ENCODE data around the gene APPBP2.
"Not testable (repeated sequence)": the region's sequence is repeated elsewhere in the genome, so short reads cannot be mapped to it uniquely, and the experiment has no call there.

Gene APPBP2, protein sequence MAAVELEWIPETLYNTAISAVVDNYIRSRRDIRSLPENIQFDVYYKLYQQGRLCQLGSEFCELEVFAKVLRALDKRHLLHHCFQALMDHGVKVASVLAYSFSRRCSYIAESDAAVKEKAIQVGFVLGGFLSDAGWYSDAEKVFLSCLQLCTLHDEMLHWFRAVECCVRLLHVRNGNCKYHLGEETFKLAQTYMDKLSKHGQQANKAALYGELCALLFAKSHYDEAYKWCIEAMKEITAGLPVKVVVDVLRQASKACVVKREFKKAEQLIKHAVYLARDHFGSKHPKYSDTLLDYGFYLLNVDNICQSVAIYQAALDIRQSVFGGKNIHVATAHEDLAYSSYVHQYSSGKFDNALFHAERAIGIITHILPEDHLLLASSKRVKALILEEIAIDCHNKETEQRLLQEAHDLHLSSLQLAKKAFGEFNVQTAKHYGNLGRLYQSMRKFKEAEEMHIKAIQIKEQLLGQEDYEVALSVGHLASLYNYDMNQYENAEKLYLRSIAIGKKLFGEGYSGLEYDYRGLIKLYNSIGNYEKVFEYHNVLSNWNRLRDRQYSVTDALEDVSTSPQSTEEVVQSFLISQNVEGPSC

GRCh38 chr17:60525685-60526514, at the start of gene APPBP2:
Gene APPBP2, minus strand, starts transcription at chr17:60526242. Its CDS starts 311 bp downstream, at chr17:60525931.
- in situ Hi-C loops (cut with MboI; ENCODE audit: low sequenced_read_pairs) = no loop called here

GRCh38 chr17:60573236-60574051, 47.4 kb upstream of the APPBP2 start:
- in situ Hi-C loops (cut with MboI; ENCODE audit: low sequenced_read_pairs) = no loop called here

GRCh38 chr17:60565233-60565632, 39.2 kb upstream of the APPBP2 start:
- in situ Hi-C loops (cut with MboI; ENCODE audit: low sequenced_read_pairs) = no loop called here

DNA sequence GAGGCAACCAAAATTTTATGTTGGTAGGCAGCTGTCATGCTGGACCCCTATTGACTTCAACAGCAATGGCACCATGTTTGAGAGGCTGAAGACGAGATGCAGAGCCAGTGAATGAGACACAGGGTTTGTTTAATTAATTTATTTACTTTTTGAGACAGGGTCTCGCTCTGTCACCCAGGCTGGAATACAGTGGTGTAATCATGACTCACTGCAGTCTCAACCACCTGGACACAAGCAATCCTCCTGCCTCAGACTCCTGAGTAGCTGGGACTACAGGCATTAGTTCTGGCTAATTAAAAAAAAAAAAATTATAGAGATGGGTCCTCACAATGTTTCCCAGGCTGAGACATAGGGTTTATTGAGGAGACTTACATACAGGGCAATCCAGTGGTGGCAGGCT, 37.7 kb upstream of the APPBP2 start:
- in situ Hi-C loops (cut with MboI; ENCODE audit: low sequenced_read_pairs) = no loop called here

DNA sequence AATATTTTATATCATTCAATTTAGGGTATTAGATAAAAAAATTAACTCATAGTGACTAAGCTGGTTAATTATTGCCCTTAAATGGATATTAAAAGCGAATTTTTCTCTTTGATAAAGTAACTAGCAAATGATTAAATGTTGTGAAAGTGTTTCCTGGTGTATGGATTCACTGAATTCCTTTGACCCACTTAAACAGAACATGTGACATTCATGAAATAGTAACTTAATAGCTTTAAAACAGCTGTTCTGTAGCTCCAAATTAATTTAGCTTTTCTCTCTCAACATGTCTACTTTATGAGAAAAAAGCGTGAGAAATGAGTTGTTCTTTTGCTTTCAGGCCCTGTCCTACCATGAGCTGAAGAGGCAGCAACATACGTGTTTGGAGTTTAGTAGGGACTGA, 36.4 kb upstream of the APPBP2 start:
- in situ Hi-C loops (cut with MboI; ENCODE audit: low sequenced_read_pairs) = no loop called here

- in situ Hi-C loops (cut with MboI; ENCODE audit: low sequenced_read_pairs) = no loop called here
These were observed 34.8 kb upstream of the APPBP2 start for GRCh38 chr17:60560860-60561257.

- in situ Hi-C loops (cut with MboI; ENCODE audit: low sequenced_read_pairs) = no loop called here
These were observed 34.2 kb upstream of the APPBP2 start for GRCh38 chr17:60559995-60560859.

- in situ Hi-C loops (cut with MboI; ENCODE audit: low sequenced_read_pairs) = no loop called here
These were observed 33.6 kb upstream of the APPBP2 start for GRCh38 chr17:60559659-60559994.

GRCh38 chr17:60557805-60558204, 31.8 kb upstream of the APPBP2 start:
- in situ Hi-C loops (cut with MboI; ENCODE audit: low sequenced_read_pairs) = no loop called here

- in situ Hi-C loops (cut with MboI; ENCODE audit: low sequenced_read_pairs) = no loop called here
These were observed 29.7 kb upstream of the APPBP2 start for GRCh38 chr17:60555786-60556185.

- in situ Hi-C loops (cut with MboI; ENCODE audit: low sequenced_read_pairs) = no loop called here
These were observed 28.3 kb upstream of the APPBP2 start for GRCh38 chr17:60554377-60554788.

DNA sequence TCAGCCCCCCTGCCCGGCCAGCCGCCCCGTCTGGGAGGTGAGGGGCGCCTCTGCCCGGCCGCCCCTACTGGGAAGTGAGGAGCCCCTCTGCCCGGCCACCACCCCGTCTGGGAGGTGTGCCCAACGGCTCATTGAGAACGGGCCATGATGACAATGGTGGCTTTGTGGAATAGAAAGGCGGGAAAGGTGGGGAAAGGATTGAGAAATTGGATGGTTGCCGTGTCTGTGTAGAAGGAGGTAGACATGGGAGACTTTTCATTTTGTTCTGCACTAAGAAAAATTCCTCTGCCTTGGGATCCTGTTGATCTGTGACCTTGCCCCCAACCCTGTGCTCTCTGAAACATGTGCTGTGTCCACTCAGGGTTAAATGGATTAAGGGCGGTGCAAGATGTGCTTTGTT, 26.2 kb upstream of the APPBP2 start:
- in situ Hi-C loops (cut with MboI; ENCODE audit: low sequenced_read_pairs) = not testable (repeated sequence)

GRCh38 chr17:60548990-60549389, 22.9 kb upstream of the APPBP2 start:
- in situ Hi-C loops (cut with MboI; ENCODE audit: low sequenced_read_pairs) = no loop called here

- in situ Hi-C loops (cut with MboI; ENCODE audit: low sequenced_read_pairs) = no loop called here
These were observed 19.6 kb upstream of the APPBP2 start for GRCh38 chr17:60545465-60546191.

GRCh38 chr17:60542071-60542470, 16.0 kb upstream of the APPBP2 start:
- in situ Hi-C loops (cut with MboI; ENCODE audit: low sequenced_read_pairs) = no loop called here

GRCh38 chr17:60540460-60540859, 14.4 kb upstream of the APPBP2 start:
- in situ Hi-C loops (cut with MboI; ENCODE audit: low sequenced_read_pairs) = no loop called here

DNA sequence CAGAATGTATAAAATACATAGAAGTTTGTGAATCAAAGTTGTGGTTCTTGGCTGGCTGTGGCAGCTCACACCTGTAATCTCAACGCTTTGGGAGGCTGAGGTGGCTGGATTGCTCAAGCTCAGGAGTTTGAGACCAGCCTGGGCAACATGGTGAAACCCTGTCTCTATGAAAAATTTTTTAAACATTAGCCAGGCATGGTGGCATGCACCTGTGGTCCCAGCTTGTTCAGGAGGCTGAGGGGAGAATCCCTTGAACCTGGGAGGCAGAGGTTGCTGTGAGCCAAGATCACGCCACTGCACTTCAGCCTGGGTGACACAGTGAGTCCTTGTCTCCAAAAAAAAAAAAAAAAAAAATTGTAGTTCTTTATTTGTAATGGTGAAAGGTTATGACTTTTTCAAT, 13.8 kb upstream of the APPBP2 start:
- in situ Hi-C loops (cut with MboI; ENCODE audit: low sequenced_read_pairs) = no loop called here

GRCh38 chr17:60538726-60539125, 12.7 kb upstream of the APPBP2 start:
- in situ Hi-C loops (cut with MboI; ENCODE audit: low sequenced_read_pairs) = no loop called here
